Subcutaneous adipose tissue (tissue), 4 donors: ENCODE data around the gene USH2A. TPM values are rescaled to one million over a fixed set of nuclear protein-coding genes. Genes with fewer than 3 reads are reported as not detected.

ENCODE experiments used
- total RNA-seq, 4 donors: library from RNA; depleted of rRNA; stranded (reverse); fragments of >200 nt; gene quantifications; one replicate each; pipeline ENCODE4 v1.1.0, GENCODE V29; 2016
- TF ChIP-seq, protein P1 (sequence below): fragments of 450-650 bp; IDR thresholded peaks from one replicate; pipeline ENCODE4 v1.5.1; 2016; ENCODE audit warnings: low read depth, mild to moderate bottlenecking, control low read depth, antibody characterized with exemption, moderate library complexity

Gene USH2A
- total RNA-seq, 4 donors from 2014 or later, result under 0.01 TPM; not detected in 3

DNA sequence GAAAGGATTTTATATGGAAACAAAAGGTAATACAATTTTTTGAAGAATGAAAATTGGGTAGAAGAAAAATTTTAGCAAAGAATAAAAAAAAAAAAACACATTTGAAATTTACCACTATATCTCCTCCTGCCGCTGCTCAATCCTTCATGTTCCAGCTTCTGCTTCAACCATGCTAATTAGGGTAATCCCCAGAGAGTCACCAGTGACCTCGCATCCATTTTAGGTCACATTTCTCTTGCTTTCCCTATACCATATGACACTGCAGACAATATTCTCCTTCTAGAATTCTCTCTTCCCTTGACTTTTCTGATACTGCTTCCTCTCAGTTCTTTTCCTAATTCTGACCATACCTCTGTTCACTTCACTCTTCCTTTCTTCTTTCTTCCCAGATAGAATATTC, 237.1 kb downstream of the USH2A start:
- TF ChIP-seq, protein P1, sequence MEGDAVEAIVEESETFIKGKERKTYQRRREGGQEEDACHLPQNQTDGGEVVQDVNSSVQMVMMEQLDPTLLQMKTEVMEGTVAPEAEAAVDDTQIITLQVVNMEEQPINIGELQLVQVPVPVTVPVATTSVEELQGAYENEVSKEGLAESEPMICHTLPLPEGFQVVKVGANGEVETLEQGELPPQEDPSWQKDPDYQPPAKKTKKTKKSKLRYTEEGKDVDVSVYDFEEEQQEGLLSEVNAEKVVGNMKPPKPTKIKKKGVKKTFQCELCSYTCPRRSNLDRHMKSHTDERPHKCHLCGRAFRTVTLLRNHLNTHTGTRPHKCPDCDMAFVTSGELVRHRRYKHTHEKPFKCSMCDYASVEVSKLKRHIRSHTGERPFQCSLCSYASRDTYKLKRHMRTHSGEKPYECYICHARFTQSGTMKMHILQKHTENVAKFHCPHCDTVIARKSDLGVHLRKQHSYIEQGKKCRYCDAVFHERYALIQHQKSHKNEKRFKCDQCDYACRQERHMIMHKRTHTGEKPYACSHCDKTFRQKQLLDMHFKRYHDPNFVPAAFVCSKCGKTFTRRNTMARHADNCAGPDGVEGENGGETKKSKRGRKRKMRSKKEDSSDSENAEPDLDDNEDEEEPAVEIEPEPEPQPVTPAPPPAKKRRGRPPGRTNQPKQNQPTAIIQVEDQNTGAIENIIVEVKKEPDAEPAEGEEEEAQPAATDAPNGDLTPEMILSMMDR, result no peak

DNA sequence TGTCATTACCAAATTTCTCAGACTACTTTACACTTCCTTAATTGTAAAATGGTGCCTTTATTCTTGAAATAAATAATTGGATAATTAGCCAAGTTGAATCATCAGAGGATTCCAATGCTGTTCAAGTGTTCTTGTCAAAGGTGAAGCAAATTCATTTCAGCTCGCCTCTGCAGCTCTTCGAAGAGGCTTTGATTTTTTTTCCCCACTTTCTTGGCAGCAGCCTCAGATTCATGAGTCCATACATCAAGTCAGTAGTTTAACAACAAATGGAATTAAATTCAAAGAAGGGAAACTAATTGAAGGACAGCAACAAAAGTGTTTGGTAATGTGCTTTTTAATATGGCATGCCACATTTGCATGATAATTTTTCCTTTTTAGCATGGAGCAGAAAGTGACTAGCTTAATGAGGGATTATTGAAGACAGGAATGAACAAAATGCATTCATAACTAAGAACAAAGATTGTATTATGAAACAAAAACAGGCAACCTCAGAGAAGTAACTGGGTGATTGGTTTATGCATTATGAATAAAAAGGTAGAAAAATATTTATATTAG, 239.0 kb downstream of the USH2A start:
- TF ChIP-seq, protein P1, result no peak

DNA sequence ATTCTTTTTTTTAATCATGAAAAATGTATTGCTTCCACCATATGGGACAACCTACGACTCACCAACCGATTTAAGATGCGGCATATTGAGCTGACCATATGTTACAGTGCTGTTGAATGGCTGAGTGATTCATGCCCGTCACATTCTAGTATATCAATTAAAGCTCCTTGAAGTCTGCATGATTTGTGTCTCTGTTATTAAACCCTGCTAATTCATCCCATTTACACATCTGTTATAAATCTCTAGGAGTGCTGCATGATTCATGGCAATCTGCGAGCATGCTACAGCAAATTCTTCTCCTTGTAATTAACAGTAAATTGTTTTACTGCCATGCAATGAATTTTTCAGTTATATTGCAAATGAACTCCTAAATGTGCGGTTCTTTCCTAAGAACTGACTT, 239.8 kb downstream of the USH2A start:
- TF ChIP-seq, protein P1, result no peak

DNA sequence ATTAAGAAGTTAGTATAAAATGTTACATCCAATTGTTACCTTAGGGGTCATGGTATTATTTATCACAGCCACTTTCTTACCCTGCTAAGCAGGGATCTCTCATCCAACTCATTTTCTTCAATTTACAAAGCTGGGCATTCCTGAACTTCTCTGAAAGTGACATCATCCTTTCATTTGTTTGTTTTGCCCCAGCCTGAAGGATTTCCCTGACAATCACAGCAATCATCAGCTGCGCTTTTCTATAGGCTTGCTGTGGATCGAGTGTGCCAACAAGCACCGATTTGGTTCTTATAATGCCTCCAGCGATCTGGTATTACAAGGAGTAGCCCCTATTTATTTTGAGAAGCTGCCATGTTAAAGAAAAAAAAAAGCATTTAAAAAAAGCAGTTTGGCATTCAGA, 240.2 kb downstream of the USH2A start:
- TF ChIP-seq, protein P1, result no peak

DNA sequence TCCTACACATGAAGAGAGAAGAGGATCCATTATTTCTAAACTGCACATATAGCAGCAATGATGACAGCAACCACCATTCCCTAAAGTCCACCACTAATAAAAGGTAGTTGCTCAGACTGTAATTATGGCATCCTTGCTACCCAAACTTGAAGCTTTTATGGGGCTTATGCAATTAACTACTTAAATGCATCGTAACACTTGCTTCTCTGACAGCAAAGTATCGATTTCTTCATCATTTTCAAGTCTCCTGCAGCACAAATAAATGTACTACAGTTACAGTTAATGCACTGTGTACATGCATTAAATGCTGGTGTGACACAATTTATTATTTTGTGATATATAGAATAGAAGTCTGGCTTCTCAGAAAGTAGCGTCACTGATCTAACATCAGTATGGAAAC, 241.7 kb downstream of the USH2A start:
- TF ChIP-seq, protein P1, result no peak

DNA sequence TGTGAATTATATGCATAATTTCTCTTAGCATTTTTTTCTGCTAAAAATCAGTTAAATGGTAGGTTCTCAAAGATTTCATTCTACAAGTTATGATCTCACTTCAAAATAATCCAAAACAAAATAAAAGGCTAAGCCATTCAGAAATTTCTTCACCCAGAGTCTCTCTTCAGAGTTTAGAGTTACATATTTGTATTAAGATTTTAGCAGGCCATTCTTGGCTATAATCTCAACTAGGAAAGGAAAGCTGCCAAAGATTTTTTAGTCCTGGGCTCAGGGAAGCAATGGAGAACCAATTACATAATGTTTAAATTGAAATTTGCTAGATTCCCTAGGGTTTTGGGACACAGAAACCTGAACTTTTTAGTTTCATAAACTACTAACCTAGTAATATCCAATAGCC, 245.0 kb downstream of the USH2A start:
- TF ChIP-seq, protein P1, result no peak

DNA sequence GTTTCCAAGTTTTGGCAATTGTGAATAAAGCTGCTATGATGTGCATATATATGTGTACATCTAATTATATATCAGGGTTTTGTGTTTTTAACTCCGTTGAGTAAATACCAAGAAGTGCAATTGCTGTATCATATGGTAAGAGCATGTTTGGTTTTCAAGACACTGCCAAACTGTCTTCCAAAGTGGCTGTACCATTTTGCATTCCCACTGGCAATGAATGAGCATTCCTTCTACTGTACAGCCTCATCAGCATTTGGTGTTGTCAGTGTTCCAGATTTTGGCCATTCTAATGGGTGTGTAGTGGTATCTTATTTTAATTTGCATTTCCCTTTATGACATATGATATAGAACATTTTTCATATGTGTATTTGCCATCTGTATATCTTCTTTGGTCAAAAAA, 246.3 kb downstream of the USH2A start:
- TF ChIP-seq, protein P1, result no peak
